Measurements from ENCODE around the gene IFNA5.

IFNA5 gene

DNA sequence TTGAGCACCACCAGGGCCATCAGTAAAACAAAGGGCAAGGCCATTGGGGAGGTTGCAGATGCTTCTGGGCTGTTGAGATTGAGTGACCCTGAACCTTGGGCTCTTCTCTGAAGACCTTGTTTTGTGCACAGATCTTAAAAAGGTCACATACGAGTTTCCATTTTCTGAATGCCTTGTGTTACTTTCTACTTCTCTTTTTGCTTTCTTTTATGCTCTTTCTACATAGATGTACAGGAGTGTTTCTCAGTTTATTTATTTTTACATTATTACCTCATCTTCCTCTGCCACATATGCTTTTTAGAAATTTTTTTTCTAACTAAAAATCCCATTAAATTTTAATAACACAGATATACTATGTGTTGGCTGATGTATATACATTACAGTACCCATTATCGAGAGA, at the start of gene IFNA5:
TSS of gene IFNA5 (minus strand) at position 101 of the 400 bp plus-strand sequence. CDS start at position 44, 57 bp downstream.
- no peak for DNase-seq

DNA sequence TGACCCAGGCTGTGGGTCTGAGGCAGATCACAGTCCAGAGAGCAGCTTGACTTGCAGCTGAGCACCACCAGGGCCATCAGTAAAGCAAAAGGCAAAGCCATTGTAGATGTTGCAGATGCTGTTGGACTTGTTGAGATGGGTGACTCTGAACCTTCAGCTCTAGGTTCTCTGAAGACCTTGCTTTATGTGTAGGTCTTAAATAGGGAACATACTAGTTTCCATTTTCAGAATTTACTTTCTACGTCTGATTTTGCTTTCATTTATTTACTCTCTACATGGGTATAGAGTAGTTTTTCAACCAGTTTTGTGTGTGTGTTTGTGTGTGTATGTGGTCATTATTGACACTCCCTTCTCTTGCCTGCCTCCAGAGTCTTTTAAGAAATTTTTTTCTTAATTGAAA, 45.7 kb upstream of the IFNA5 start, which contains the start of gene IFNA6:
TSS of gene IFNA6 (minus strand) at position 101 of the 400 bp plus-strand sequence. CDS start at position 101, 0 bp downstream.
- no peak for DNase-seq

DNA sequence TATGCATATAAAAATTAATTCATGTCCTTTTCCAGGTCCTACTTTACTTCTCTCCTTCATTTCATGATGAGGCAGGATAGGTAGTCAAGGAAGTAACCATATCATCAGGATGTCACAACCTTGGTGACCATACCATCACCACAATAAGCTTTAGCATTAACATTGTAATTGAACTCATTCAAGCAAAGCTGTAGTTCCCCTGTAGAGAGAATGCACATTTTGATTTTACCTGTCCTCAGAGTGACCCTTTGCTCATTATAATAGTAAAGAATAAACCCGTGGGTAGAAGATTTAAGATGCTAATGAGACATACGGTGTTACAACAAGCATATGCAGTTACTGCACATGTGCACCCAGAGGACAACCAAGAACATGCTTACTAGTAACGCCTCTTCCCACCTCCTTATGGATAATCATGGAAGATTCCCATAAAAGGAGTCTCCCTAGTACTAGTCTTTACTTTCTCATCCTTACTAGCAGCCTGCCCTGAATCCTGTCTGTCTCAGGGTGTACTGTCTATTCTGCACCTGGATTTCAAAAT, 43.4 kb upstream of the IFNA5 start:
- DNase-seq: no peak

DNA sequence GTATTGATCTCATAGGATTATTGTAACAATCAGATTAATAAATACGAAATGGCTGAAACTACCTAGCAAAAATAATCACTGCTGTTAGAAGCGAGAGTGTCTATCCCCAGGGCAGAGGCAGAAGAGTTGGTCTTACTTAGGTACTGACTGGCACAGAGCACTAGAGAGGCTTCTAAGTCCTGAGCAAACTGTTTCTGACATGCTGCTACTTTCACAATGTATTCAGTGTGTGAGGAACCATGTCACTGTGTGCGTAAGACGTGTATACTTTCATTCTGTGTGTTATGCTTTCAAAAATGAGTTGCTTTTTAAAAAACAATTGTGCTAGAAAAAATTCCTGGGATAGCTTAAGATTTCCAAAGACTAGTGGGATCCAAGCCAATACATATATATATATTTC, 35.6 kb upstream of the IFNA5 start:
- no peak for DNase-seq

DNA sequence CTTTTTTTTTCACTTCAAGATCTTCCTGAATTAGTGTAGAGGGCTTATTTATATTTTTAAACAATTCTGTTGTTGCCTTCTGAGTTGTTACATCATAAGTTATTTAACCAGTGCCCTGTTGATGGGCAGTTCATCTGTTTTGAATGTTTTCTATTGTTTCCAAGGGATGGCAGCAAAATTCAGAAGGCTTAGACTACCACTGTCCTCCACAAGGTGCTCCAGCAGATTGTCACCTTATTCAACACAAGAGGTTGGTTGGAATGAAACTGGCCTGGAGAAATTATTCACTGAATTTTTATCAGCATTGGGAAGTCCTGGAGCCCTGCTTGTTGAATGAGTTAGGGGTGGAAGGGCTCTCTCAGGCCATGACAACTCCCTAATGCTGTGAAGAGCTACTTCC, 31.3 kb upstream of the IFNA5 start:
- DNase-seq: no peak

DNA sequence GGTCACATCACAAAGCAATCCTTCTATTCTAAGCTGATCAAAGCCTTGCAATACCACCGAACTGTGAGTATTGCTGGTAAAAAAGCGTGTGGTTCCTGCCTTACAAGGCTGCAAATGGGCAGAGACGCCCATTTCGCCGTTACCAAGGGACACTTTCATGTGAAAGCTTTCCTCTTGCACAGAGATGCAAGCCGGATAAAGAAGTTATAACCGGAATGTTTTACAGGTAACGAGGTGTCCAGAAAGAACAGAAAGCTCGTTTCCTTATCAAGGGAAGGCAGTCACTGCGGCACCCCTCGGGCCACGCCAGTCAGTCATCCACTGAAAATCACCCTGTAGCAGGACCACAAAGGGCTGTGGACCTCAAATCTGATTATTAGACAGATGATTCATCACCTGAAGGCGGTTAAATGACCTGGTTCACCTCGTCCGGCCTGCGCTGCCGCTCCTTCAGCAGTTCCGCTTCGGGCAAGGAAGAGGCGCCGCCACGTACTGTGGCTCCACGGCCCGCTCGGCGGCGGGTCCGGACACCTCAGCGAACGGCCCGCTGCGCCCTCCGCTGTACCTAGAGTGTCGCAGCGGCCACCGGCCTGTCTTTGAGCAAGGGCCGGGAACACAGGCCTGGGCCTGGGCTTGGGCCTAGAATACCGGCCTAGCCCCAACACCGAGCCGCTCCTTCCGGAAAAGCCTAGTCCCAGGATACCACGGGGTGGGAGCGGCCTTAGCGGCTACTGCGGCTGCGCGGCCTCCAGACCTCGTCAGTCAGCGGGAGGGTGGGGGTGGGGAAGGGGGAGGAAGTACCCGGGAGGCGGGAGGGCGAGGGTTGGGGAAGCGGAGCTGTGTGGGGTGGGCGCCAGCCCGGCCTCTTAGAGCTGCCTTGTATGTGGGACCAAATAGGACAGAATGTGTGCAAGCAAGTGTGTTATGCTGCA, 29.9 kb upstream of the IFNA5 start, which contains the start of gene KLHL9:
TSS of gene KLHL9 (minus strand) at position 704 of the 932 bp plus-strand sequence. CDS start at position 159, 545 bp downstream.
- DNase-seq: no peak

DNA sequence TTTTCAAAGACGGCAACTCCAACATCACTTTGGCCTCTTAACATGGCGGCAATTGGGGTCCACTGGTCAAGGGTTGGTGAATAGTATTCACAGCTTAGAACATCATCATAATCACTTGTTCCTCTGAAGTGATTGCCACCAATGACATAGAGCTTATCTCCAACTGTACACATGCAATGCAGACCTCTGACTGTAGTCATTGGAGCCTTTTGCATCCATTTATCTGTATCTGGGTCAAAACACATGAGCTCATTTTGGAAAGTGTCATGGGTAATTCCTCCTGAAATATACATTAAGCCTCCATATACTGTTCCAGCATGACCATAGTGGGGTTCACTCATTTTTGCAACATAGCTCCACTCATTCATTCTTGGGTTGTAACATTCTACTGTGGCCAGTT, 28.1 kb upstream of the IFNA5 start:
- DNase-seq: no peak

DNA sequence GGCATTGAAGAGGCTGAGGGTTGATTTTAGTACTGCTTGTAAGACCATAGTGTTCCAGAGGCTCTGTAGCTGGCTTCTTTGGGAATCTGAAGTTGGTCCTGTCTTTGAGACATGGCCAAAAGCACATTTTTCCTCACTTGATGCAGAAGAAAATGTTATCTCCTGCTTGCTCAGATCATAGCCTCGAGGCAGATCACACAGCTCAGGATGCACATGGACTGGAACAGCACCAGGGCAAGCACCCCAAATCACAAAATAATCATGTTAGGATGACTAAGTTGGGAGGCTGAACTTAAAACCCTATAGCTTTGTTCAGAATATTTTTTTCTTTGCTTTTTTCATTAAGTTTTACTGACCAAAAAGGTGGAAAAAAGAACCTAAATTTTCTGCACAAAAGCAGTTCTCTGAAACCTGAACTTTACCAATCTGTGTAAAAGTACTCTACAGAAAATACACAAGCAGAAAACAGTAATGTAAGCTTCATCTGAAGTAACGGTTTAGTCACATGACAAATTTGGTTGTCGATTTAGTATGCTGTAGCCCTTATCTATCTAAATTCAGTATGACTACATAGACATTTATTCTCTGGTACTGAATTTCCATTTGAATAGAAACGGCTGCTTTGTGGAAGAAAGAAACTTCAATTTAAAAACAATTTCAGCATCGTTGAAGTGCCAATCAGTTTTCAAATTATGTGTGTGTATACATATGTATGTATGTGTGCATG, 26.7 kb upstream of the IFNA5 start:
- DNase-seq: no peak

DNA sequence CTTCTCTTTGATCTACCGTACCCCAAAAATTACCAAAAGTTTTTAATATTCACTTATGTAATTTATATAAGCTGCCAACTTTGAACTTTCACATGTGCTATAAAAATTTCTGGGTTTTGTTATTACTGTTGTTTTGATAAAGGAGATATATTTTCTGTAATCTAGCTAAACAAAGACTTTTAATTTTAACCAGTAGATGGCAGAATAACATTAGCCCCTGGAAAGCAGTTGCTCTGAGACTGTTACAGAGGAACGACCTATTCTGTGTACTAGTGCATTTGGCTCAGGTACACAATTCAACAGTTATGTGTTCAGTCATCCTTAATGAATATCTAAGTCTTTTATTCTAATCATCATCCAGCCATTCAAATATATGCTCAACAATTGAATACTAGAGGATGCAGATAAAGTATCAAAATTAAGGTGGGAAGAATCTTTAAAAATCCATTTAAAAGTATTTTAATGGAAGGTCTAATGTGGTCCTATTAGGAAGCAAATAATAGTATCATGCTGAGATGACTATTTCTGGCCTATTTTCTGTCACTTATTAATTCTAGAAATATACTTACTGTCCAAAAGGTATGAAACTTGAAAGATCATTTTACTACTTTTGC, 21.5 kb upstream of the IFNA5 start:
- DNase-seq: no peak

DNA sequence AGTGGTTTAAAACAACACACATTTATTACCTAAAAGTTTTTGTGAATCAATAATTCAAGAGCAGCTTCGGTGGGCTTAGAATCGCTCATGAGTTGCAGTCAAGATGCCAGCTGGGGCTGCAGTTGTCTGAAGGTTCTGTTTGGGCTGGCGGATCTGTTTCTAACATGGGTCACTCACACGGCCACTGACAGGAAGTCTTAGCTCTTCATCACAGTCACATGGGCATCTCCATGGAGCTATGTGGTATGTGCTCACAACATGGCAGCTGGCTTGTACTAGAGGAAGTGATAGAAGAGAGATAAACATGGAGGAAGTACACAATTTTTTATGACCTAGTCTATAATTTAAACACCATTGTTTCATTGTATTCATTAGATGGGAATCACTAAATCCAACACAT, 18.9 kb upstream of the IFNA5 start:
- no peak for DNase-seq

DNA sequence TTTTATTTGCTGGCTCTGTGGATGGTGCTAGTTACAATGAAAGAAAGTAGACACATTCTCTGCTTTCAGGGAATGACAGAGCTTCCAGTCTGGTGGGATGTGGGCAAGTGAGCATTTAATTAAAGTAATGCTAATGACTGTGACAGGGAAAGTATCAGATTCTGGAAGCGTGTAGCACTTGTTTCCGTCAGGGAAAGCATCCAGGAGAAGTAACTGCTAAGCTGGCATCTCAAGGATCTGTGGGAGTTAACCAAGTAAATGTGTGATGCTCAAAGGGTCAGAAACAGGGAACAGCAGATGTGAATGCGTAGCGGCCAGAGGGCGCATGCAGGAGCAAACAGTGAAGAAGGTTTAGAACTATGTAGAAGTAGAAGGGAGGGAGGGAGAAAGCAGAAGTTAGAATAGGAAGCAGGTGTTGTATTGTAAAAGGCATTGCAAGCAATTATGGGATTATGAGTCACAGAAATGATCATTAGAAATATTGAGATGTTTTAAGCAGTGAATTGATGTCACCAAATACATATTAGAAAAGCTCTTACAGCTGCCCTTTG, 17.9 kb upstream of the IFNA5 start:
- no peak for DNase-seq

DNA sequence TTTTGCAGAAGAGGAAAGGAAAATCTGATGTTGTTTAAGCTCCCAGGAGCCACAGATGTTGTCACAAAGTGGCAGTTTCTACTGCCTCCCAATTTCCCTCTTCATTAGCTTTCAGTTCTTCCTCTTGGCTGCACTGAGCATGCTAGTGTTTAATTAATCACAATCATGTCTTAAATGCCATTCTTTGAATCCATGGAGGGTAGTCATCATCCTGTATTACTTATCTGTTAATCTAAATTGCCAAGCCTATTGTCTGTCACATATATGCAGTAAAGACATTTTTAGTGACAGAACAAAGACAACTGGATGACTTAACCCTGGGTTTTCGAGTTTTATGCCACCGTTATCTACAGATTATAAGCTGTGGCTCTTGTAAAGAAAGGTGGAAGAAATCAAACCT, 15.4 kb upstream of the IFNA5 start:
- no peak for DNase-seq

DNA sequence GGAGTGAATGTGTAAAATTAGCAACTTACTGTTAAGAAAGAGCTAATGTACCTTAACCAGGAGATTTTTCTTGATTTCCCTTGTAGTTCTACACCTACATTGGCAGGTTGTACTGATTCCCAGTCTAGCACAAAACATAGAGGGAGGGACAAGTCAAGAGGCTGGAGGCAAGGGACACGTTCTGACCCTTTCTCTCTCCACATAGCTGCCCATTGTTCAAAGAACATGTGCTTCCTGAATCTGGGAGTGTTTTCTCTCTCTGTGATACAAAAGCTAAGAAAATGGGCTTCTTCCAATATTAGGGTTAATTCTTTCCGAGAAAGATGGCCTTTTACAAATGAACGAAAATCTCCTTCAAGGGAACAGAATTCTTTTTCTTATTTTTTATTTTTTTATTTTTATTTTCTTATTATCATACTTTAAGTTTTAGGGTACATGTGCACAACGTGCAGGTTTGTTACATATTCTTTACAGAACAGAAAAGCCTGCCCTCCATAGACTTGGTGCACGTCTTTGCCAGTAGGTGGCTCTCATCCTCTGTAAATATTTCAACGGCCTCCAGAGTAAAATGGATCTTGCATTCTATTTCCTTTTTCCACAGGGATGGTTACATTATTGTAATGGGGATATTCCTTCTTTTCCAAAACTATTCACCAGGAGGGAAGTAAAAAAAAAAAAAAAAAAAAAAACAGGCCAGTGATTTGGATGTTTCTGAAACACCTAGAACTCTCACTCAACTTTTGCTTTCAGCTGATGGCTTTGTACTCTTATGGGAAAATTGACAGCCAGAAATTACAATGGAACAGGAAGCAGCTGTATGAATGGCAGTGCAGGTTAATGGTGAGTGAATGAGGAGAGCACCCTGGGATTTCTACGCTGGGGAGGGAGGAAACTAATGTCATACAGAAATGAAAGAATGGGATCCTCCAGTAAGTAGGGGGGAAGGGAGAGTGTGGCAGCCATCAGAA, 13.1 kb upstream of the IFNA5 start:
- DNase-seq: no peak

DNA sequence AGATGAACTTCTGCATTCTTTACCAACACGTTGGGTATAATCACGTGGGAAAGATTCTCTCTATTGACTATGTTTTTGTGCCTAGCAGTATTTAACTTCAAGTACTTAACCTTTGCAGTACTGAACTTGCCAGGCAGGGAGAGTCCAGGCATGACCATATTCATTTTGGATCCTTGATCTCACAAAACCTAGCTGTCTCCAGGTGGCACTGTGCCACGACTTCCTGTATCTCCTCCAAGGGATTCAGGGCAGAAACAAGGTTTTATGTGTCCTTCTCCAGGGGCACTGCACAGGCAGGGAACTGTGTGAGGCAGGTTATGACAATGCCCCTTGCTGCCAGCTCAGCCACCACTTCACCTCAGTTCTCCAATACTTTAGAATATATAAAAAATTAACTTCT, 11.7 kb upstream of the IFNA5 start:
- no peak for DNase-seq

DNA sequence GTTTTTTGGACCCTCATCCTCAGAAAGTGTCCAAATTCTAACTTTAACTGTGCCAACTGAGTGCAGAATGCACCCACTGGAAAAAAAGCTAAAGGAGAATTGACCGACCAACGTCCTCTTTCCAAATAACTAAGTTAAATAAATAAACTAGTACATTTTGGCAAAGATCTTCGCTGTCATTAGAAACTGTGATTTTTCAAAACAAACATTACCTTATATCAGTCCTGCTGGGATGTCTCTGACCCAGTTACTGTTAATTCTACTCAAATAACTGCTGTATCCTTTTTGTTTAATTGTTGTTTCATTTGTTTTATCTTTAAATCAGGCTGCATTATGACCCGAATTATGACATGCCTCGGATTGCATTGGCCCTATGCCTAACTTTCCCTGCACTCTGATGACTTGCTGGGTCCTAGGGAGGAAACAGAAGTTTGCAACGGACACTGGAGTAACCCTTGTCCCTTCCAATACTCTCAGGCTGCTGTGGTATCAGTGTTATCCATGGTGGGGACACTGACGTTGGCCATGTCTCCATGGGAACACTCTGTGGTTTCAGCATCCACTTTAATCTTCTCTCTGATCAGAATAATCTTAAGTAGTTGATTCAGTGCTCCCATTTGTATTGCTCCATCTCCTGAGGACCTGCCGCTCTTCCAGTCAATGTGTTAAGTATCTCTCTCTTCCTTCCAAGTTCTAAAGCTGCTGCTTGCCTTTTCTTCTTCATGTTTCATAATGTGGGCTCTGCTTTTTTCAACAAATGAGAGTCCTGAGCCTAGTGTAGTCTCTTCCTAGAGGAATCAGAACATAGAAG, 11.1 kb upstream of the IFNA5 start:
- no peak for DNase-seq

DNA sequence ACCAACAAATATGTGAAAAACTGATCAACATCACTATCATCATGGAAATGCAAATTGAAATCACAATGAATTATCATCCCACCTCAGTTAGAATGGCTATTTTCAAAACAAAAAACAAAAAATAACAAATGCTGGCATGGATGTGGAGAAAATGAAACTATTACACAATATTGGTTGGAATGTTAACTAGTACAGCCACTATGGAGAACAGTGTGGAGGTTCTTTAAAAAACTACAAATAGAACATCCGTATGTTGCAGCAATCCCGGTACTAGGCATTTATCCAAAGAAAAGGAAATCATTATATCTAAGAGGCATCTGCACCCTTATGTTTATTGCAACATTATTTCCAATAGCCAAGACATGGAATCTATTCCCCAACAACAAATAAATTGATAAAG, 9.0 kb upstream of the IFNA5 start:
- no peak for DNase-seq

DNA sequence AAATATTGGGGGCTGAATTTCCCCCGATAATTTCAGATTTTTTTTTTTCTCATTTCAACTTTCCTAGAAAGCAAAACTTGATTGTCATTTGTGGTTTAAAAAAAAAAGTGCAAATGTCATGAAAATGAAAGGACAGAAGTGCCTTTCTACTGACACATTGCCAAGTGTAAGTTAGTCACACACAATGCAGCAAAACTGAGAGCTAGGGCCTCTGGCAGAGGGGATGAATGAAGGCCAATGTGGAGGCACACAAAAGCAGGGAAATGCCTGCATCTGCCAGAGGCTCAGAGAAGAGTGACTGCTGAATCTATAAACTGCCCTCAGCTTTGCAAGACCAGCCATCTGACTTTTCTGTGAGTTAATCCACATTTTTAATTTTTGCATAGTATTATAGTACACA, 6.8 kb upstream of the IFNA5 start:
- DNase-seq: no peak

DNA sequence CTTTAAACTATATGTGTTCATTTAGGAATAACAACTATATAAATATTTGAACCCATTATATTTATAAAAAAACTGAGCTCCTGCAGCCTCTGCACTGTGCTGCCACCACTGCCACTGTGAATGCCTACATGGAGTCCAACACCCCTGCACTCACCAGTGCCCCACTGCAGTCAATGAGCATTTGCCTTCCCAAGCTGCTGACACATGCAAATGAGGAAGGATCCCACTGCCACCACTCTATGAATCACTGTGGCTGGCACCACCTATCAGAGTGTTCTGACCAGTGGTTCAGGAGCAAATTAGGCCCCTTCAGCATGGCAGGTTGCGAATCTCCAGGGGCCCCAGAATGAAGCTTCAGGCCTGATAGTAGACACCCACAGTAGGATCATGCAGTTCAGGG, 9.1 kb downstream of the IFNA5 start:
- no peak for DNase-seq

DNA sequence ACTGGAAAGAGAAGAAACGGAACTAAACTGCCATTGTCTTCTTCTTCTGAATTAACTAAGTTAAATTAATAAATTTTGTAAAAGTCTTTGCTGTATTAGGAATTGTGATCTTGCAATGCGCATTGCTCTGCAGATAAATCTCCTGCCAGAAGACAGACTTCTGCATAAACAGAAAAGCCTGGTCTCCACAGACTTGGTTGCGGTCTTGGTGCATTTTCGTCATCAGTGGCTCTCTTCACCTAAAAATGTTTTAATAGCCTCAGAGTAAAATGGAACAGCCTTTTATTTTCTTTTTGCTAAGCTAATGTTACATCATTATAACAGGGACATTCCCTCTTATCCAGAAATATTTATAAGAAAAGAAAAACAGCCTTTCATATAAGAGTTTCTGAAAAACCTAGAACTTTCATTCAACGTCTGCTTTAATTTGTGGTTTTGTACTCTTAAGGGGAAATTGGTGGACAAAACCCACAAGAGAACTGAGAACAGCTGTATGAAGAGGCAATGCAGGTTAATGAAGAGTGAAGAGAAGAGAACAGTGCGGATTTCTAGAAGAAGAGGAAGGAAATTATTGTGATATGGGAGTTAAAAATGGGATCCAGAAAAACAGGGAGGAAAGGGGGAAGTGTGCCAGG, 10.1 kb downstream of the IFNA5 start:
- peak; percentile 14 for DNase-seq

DNA sequence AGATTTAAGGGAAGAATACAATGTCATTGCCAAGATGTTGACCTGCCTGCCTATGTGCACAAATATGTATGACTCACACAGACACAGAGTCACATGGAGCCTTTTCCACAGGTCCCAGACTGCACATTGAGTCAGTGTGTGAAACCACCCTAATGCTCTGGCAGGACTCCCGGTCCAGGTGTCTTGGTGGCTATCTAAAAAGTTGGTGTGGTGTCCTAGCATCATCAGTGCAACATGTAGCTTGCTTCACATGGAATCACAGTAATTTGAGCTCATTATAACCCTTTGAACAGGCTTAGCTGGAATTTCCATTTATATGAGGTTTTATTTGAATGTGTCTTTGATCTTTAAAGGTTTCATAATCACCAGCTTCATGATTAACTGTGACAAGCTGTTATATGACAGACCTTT, 10.7 kb downstream of the IFNA5 start:
- no peak for DNase-seq
